NCI-H1092 treated with DMSO at 0.1 percent for 48 hours (cell line): ENCODE results near the gene GET4.
"Not testable (repeated sequence)": the region's sequence is repeated elsewhere in the genome, so short reads cannot be mapped to it uniquely, and the experiment has no call there.

Experiments used
- DNase-seq: peaks from one replicate; lab custom pipeline; 2025; lab: John Stamatoyannopoulos, UW

Gene GET4

GRCh38 chr7:916291-916941 lies 40.1 kb downstream of the GET4 start:
- DNase-seq = peak; percentile 52

- DNase-seq = no peak
Measured at GRCh38 chr7:917255-918117, 41.1 kb downstream of the GET4 start.

GRCh38 chr7:918118-918425 lies 41.7 kb downstream of the GET4 start:
- no peak for DNase-seq

GRCh38 chr7:918441-919113 lies 42.2 kb downstream of the GET4 start:
- no peak for DNase-seq

- no peak for DNase-seq
Measured at GRCh38 chr7:919114-919442, 42.7 kb downstream of the GET4 start.

GRCh38 chr7:919924-920341 lies 43.6 kb downstream of the GET4 start:
- DNase-seq = no peak

GRCh38 chr7:920351-921070 lies 44.2 kb downstream of the GET4 start:
- no peak for DNase-seq

GRCh38 chr7:921071-921461 lies 44.7 kb downstream of the GET4 start:
- no peak for DNase-seq

- no peak for DNase-seq
Measured at GRCh38 chr7:921581-922333, 45.4 kb downstream of the GET4 start.

- no peak for DNase-seq
Measured at GRCh38 chr7:922334-923107, 46.2 kb downstream of the GET4 start.

GRCh38 chr7:923108-924041 lies 47.0 kb downstream of the GET4 start:
- no peak for DNase-seq

GRCh38 chr7:924042-924441 lies 47.7 kb downstream of the GET4 start:
- not testable (repeated sequence) for DNase-seq

- DNase-seq = no peak
Measured at GRCh38 chr7:924541-925231, 48.3 kb downstream of the GET4 start.

- DNase-seq = no peak
Measured at GRCh38 chr7:925601-926000, 49.2 kb downstream of the GET4 start.

- DNase-seq = no peak
Measured at GRCh38 chr7:926061-927030, 50.0 kb downstream of the GET4 start.

GRCh38 chr7:927031-927671 lies 50.8 kb downstream of the GET4 start:
- no peak for DNase-seq

GRCh38 chr7:929311-929711 lies 53.0 kb downstream of the GET4 start:
- DNase-seq = no peak
